Tibial nerve (tissue), 4 donors: ENCODE results near the gene SLC22A5. TPM values are rescaled to one million over a fixed set of nuclear protein-coding genes. Genes with fewer than 3 reads are reported as not detected.

ENCODE experiments used
- DNase-seq, 2 donors: peaks; one replicate each; pipeline ENCODE4 v3.0.0-alpha.2; 2019; ENCODE audit warnings: low spot score in 2 of 2
- H3K27ac ChIP-seq, 4 donors: fragments of 200-600 bp; sonication (generic) in 3 of 4; one replicate each; pipeline ENCODE4 v1.5.1; 2017 to 2019; ENCODE audit warnings: mild to moderate bottlenecking in 1 of 4
- H3K27me3 ChIP-seq, 2 donors: fragments of 200-600 bp; sonication (generic) in 1 of 2; one replicate each; pipeline versions ENCODE4 v1.5.1 to v1.6.0; 2017 to 2019
- H3K36me3 ChIP-seq, 3 donors: fragments of 200-600 bp; sonication (generic); one replicate each; pipeline ENCODE4 v1.5.1; 2018 to 2019
- H3K4me1 ChIP-seq, 4 donors: fragments of 200-600 bp; sonication (generic) in 3 of 4; one replicate each; pipeline ENCODE4 v1.5.1; 2017 to 2019
- H3K4me3 ChIP-seq, 4 donors: fragments of 200-600 bp; sonication (generic) in 3 of 4; one replicate each; pipeline ENCODE4 v1.5.1; 2017 to 2019; ENCODE audit warnings: mild to moderate bottlenecking in 1 of 4, moderate library complexity in 1 of 4
- H3K9me3 ChIP-seq, 4 donors: fragments of 200-600 bp; sonication (generic) in 3 of 4; one replicate each; pipeline ENCODE4 v1.5.1; 2017 to 2019
- CTCF ChIP-seq, 5 experiments: fragments of 200-600 bp in 3 of 5; fragments of 450-650 bp in 2 of 5; sonication (generic) in 3 of 5; IDR thresholded peaks; one replicate each; pipeline ENCODE4 v1.5.1; 2016 to 2019; ENCODE audit warnings: antibody characterized with exemption in 5 of 5, mild to moderate bottlenecking in 3 of 5, moderate library complexity in 2 of 5
- EP300 ChIP-seq, 2 donors: sonication (generic); formaldehyde crosslinking; IDR thresholded peaks; one replicate each; pipeline ENCODE4 v1.6.1; 2017; ENCODE audit warnings: antibody characterized with exemption in 2 of 2, mild to moderate bottlenecking in 1 of 2
- POLR2A ChIP-seq, 2 donors: fragments of 450-650 bp; IDR thresholded peaks; one replicate each; pipeline ENCODE4 v1.6.1; 2017; ENCODE audit warnings: antibody characterized with exemption in 2 of 2, mild to moderate bottlenecking in 2 of 2, moderate library complexity in 2 of 2
- WGBS, 2 donors: methylation state at CpG; one replicate each; pipeline ENCODE4 v1.1.5; 2018; 5-methylcytosine and 5-hydroxymethylcytosine counted together
- total RNA-seq, 4 donors: library from RNA; depleted of rRNA; stranded (reverse); fragments of >200 nt; gene quantifications; one replicate each; pipeline ENCODE4 v1.1.0, GENCODE V29; 2016

SLC22A5 gene
- total RNA-seq, 4 donors from 2014 or later, result 11.3 to 19.0 (median 16.3) TPM

DNA sequence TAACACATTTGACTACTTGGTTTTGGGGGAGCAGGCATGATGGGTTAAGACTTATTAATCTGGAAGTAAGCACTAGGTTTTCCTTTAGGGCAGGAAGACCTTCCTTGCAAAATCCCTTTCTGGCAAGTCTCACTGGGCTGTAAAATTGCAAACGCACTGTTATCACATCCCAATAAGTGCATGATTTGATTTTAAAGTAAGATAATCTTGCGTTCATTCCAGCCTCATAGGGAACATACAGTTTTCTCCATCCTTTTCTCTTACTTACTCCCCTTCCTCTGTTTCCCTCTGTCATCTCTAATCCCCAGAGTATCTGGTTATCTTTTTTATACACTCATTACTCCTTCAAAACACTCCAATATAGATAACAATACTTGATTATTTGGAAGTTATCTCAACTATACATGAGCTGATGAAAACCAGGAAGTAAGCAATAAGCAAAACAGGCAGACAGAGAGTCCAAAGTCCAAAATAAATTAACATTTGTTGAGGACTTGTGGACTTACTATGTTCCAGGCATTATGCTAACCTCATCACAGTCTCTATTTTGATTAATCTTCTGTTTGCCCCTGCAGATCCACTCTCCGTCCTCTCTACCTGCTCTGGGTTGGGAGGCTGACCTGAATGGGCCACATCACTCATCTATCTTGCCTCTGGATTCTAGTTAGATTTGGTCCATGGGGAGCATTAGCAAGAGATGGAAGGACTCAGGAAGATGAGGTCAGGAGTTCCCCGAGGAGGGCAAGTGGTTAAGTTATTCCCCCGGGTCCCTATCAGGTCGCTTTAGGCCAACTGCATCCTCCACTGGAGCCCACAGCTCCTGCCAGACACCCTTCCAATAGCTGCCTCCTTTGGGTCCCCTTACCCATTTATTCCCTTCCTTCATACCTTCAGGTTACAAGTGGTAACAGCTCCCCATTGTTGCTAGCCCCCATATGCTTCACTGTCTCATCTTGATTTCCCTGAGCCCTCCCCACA, 60.2 kb downstream of the SLC22A5 start:
- TF ChIP-seq POLR2A (IDR thresholded peaks at IDR 0.05) (no peak), EP300 (IDR thresholded peaks at IDR 0.05) (no peak), CTCF (IDR thresholded peaks at IDR 0.05) (no peak)
- H3K4me1 ChIP-seq, result peaks cover 0 to 86% (median 55%) of the 10 kb centered on the region in 4 donors

DNA sequence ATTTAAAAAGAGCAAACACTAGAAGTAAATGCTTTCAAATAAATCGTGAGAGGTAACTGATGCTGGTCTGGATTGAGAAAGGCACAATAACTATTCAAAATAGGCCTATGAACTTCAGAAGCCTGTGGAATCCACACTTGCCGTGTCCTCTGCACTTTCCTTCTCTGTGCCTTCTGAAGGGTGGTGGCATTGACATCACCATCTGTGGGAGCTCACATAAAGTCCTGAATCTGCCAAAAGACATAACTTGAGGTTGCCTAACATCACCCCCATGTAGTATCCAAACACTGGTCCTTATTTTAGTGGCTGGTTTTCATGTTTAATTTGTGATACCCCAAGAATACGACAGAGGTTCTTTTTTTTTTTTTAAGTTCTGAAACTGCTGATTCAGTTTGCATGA, 61.2 kb downstream of the SLC22A5 start:
- no peak for DNase-seq
- H3K27me3 ChIP-seq, result no peaks in the 10 kb centered on the region
- H3K9me3 ChIP-seq, result no peaks in the 10 kb centered on the region
- no peak overlapping the region for H3K4me3 ChIP-seq
- H3K4me1 ChIP-seq, result peaks cover 0 to 85% (median 53%) of the 10 kb centered on the region in 4 donors
- TF ChIP-seq POLR2A (IDR thresholded peaks at IDR 0.05) (no peak), EP300 (IDR thresholded peaks at IDR 0.05) (no peak), CTCF (IDR thresholded peaks at IDR 0.05) (no peak)
- H3K36me3 ChIP-seq, result peaks cover 0 to 3% (median 0%) of the 10 kb centered on the region in 3 donors
- peak overlapping the region in 1 of 4 donors; percentile 17 for H3K27ac ChIP-seq
- 78 to 84% methylated on average over 3 of the region's 3 CpGs for WGBS, 2 donors

More for the DNA sequence above, 60.2 kb downstream of the SLC22A5 start:
- peaks cover 0 to 3% (median 0%) of the 10 kb centered on the region in 3 donors for H3K36me3 ChIP-seq
- H3K27me3 ChIP-seq, result no peaks in the 10 kb centered on the region
- no peak for DNase-seq
- H3K9me3 ChIP-seq, result no peaks in the 10 kb centered on the region
- H3K4me3 ChIP-seq, result no peak overlapping the region
- 86 to 87% methylated on average over 6 of the region's 6 CpGs for WGBS, 2 donors
- H3K27ac ChIP-seq, result peak overlapping the region in 1 of 4 donors; percentile 70

GRCh38 chr5:132431632-132432031, 62.1 kb downstream of the SLC22A5 start:
- H3K9me3 ChIP-seq, result no peaks in the 10 kb centered on the region
- TF ChIP-seq CTCF (IDR thresholded peaks at IDR 0.05) (no peak), POLR2A (IDR thresholded peaks at IDR 0.05) (no peak), EP300 (IDR thresholded peaks at IDR 0.05) (no peak)
- H3K36me3 ChIP-seq, result peaks cover 0 to 3% (median 0%) of the 10 kb centered on the region in 3 donors
- 66 to 72% methylated on average over 4 of the region's 4 CpGs for WGBS, 2 donors
- no peak overlapping the region for H3K27ac ChIP-seq
- H3K27me3 ChIP-seq, result no peaks in the 10 kb centered on the region
- DNase-seq, result no peak
- no peak overlapping the region for H3K4me3 ChIP-seq
- H3K4me1 ChIP-seq, result peaks cover 0 to 84% (median 47%) of the 10 kb centered on the region in 4 donors

DNA sequence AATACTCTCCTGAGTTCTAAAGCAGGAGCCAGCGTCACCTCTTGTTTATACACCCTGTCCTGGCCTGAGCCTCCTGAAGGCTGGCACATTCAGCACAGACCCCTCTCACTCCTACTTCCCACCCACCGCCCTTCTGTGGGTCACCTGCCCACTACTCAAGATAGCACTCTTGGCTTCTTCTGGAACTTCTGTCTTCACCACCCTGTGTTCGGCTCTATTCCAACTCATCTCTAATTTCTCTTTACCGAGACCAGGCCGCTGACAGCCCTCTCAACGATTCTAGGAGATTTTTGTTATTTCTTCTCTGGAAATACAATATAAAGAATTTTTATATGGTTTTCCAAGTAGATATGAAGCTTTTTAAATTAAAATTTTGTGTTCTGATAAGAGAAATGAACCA, 63.6 kb downstream of the SLC22A5 start:
- Histone ChIP-seq H3K27ac (peak overlapping the region in 1 of 4 donors; percentile 40), H3K4me1 (peaks cover 3 to 84% (median 47%) of the 10 kb centered on the region in 4 donors), H3K9me3 (no peaks in the 10 kb centered on the region), H3K4me3 (no peak overlapping the region), H3K36me3 (peaks cover 0 to 3% (median 0%) of the 10 kb centered on the region in 3 donors), H3K27me3 (no peaks in the 10 kb centered on the region)
- no peak for DNase-seq
- WGBS, 2 donors, result 94 to 96% methylated on average over 6 of the region's 6 CpGs
- TF ChIP-seq POLR2A (IDR thresholded peaks at IDR 0.05), result no peak
- TF ChIP-seq CTCF (IDR thresholded peaks at IDR 0.05), result no peak
- no peak for TF ChIP-seq EP300 (IDR thresholded peaks at IDR 0.05)
